ENCODE results near the gene UBE2V1.
A peak's percentile ranks its signal among the peaks of the same experiment; 100 is the strongest.

GRCh38 chr20:50085481-50086365 is 27.2 kb downstream of the UBE2V1 start:
- TF ChIP-seq POLR2A (IDR thresholded peaks at IDR 0.05): no peak
- TF ChIP-seq CTCF (IDR thresholded peaks at IDR 0.05): peak; percentile 72 to 83 (median 75)
